ENCODE data around the gene SPOCK3.

SPOCK3 gene

GRCh38 chr4:166827167-166827566 is 407.1 kb downstream of the SPOCK3 start:
- no peak overlapping the region for H3K4me3 ChIP-seq (replicated peaks; ENCODE audit: low read depth, low read length)
- DNase-seq (ENCODE audit: low read depth), result no peak
- no peak for TF ChIP-seq CTCF (IDR thresholded peaks at IDR 0.05; ENCODE audit: low read length, missing control alignments)

GRCh38 chr4:166823848-166824247 is 410.4 kb downstream of the SPOCK3 start:
- no peak for TF ChIP-seq CTCF (IDR thresholded peaks at IDR 0.05; ENCODE audit: low read length, missing control alignments)
- H3K4me3 ChIP-seq (replicated peaks; ENCODE audit: low read depth, low read length), result no peak overlapping the region
- DNase-seq (ENCODE audit: low read depth), result no peak

GRCh38 chr4:166823126-166823525 is 411.2 kb downstream of the SPOCK3 start:
- no peak for TF ChIP-seq CTCF (IDR thresholded peaks at IDR 0.05; ENCODE audit: low read length, missing control alignments)
- DNase-seq (ENCODE audit: low read depth), result peak; percentile 18
- no peak overlapping the region for H3K4me3 ChIP-seq (replicated peaks; ENCODE audit: low read depth, low read length)

GRCh38 chr4:166822386-166822785 is 411.9 kb downstream of the SPOCK3 start:
- no peak for DNase-seq (ENCODE audit: low read depth)
- no peak for TF ChIP-seq CTCF (IDR thresholded peaks at IDR 0.05; ENCODE audit: low read length, missing control alignments)
- no peak overlapping the region for H3K4me3 ChIP-seq (replicated peaks; ENCODE audit: low read depth, low read length)

DNA sequence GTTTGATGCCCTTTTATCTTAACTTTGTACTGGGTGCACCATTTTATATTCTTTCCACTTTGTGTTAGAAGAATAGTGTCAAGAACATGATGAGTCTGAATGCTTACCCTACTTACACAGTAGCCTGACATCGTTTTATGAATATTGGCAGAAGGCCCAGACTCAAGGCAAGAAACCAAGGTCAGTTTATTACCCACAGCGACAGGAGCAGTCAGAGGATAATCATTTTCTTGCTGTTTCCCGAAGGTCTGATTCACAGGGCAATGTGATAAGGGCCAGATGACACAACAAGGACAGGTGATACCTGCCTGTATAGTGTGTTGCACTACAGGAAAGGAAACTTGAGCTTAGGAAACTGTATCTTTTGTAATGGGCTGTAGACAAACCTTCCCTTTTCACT is 417.4 kb downstream of the SPOCK3 start:
- TF ChIP-seq CTCF (IDR thresholded peaks at IDR 0.05; ENCODE audit: low read length, missing control alignments), result no peak
- DNase-seq (ENCODE audit: low read depth), result peak; percentile 29
- no peak overlapping the region for H3K4me3 ChIP-seq (replicated peaks; ENCODE audit: low read depth, low read length)

GRCh38 chr4:166808380-166808779 is 425.9 kb downstream of the SPOCK3 start:
- DNase-seq (ENCODE audit: low read depth), result no peak
- no peak overlapping the region for H3K4me3 ChIP-seq (replicated peaks; ENCODE audit: low read depth, low read length)

More at GRCh38 chr4:166808380-166808779, 425.9 kb downstream of the SPOCK3 start:
- no peak for TF ChIP-seq CTCF (IDR thresholded peaks at IDR 0.05; ENCODE audit: low read length, missing control alignments)
